ENCODE measurements around the gene RILP. TPM values are rescaled to one million over a fixed set of nuclear protein-coding genes. Genes with fewer than 3 reads are reported as not detected.

The RILP gene
- total and polyA plus RNA-seq, 2 donors (not counting 1 experiment from before 2014, with no cell fraction given) = 7.4 to 12.4 TPM

DNA sequence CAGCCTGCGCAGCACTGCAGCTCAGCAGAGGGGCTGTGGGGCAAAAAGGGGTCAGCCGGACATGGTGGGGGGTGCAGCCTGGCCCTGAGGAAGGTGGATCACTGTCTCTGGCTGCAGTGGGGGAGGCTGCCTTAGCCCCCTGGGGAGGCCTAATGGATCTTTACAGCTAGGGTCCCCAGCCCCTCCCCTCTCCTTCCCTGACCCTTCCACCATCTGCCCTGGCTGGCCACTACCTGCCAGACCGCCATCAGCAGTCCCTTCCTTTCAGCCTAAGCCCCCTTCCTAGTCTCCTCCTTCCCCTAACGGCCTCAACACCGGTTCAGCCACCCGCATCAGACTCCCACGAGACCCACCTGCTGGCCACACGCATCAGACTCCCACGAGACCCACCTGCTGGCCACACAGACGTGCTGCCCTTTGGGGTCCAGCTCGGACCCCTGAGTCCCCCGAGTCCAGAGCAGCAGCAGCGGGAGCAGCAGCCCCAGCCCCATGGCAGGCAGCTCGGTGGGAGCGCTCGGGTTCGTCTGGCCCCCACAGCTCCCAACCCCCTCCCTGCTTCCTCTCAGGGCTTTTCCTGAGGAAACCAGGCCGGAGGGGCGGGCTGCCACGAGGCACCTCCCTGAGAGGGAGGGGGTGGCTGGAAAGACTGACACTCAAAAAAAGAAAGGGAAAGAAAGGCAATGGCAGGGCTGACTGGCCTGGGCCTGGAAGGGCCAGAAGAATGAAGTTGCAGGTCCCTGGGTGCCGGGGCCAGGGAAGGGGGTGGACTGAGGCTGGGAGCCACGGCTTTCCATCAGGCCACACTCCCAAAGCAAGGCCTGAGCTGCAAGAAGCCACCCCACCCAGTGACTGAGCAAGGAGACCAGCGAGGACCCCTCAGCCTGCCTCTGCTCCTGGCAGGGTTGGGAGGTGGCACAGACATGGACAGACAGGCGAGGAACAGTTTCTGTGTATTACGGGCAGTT lies 4.2 kb downstream of the RILP start, which contains the start of gene SCARF1:
Gene SCARF1 (minus strand): TSS at position 526 of the 965 bp plus-strand sequence. CDS start 35 bp downstream, at position 491.
- H3K9ac ChIP-seq (ENCODE audit: insufficient read depth, low read length) = peak within 1 kb of the TSS; percentile 42
- no peak within 1 kb of the TSS for H2AFZ ChIP-seq (ENCODE audit: low read length)
- H3K79me2 ChIP-seq (ENCODE audit: control insufficient read depth, insufficient read depth, low read length) = no peaks in the 10 kb centered on the region
- peak within 1 kb of the TSS; percentile 12 for H3K27ac ChIP-seq (ENCODE audit: insufficient read depth, low read length)
- TF ChIP-seq EZH2 (IDR thresholded peaks at IDR 0.05; ENCODE audit: low read length, missing control alignments) = no peak
- TF ChIP-seq, protein P1, sequence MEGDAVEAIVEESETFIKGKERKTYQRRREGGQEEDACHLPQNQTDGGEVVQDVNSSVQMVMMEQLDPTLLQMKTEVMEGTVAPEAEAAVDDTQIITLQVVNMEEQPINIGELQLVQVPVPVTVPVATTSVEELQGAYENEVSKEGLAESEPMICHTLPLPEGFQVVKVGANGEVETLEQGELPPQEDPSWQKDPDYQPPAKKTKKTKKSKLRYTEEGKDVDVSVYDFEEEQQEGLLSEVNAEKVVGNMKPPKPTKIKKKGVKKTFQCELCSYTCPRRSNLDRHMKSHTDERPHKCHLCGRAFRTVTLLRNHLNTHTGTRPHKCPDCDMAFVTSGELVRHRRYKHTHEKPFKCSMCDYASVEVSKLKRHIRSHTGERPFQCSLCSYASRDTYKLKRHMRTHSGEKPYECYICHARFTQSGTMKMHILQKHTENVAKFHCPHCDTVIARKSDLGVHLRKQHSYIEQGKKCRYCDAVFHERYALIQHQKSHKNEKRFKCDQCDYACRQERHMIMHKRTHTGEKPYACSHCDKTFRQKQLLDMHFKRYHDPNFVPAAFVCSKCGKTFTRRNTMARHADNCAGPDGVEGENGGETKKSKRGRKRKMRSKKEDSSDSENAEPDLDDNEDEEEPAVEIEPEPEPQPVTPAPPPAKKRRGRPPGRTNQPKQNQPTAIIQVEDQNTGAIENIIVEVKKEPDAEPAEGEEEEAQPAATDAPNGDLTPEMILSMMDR (conservative IDR thresholded peaks at IDR 0.05 in 1 of 2, IDR thresholded peaks at IDR 0.05 in 1 of 2; ENCODE audit: low read depth in 1 of 2, low read length in 2 of 2) = no peak
- no peaks in the 10 kb centered on the region for H3K9me3 ChIP-seq (ENCODE audit: control insufficient read depth, insufficient read depth, low read depth, low read length)
- H3K4me3 ChIP-seq (replicated peaks in 1 of 4; ENCODE audit: control extremely low read depth in 1 of 4, insufficient read depth in 1 of 4, low read depth in 3 of 4, low read length in 4 of 4) = no peak within 1 kb of the TSS
- no peak within 1 kb of the TSS for H3K4me2 ChIP-seq (ENCODE audit: extremely low read depth, insufficient read depth, low read length)
- H4K20me1 ChIP-seq (ENCODE audit: control insufficient read depth, extremely low read depth, insufficient read depth, low read length) = no peaks in the 10 kb centered on the region
- peaks cover 25% of the 10 kb centered on the region for H3K4me1 ChIP-seq (ENCODE audit: control insufficient read depth, extremely low read depth, insufficient read depth, low read length)
- no peak for DNase-seq (ENCODE audit: low read depth in 2 of 2)
- H3K27me3 ChIP-seq (ENCODE audit: control insufficient read depth, insufficient read depth, low read length) = no peaks in the 10 kb centered on the region
- H3K36me3 ChIP-seq (ENCODE audit: control insufficient read depth, insufficient read depth, low read length) = no peaks in the 10 kb centered on the region

DNA sequence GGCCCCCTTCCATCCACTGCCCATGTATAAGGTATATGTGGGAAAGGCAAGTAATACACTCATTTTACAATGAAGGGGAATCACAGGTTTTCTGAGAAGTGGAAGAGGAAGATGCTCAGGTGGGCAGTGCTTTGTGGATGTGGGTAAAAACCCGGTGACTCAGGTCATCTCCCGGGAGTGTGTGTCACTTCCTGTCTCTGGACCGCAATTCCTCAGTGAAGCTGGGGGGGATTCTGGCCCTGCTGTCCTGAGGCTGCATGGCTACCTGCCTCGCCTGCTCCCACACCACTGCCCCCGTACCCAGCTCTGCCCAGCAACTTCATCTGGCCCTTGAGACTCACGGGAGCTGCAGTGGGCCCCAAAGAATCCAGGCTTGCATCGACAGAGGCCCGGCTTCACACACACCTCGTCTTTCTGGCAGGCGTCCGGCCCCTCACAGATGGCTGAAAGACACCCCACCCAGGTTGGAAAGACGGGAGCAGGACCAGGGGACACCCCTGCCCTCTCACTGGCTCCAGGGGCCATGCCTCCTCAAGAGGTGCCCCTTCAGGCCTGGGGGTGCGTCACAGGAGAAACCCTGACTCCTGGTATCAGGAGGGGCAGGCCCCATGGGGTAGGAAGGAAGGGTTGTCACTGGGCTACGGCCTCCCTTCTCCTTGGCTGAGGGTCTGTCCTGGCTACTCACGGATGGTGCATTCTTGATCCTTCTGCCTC lies 5.0 kb downstream of the RILP start:
- Histone ChIP-seq H4K20me1 (ENCODE audit: control insufficient read depth, extremely low read depth, insufficient read depth, low read length) (no peaks in the 10 kb centered on the region), H3K9me3 (ENCODE audit: control insufficient read depth, insufficient read depth, low read depth, low read length) (no peaks in the 10 kb centered on the region), H3K36me3 (ENCODE audit: control insufficient read depth, insufficient read depth, low read length) (no peaks in the 10 kb centered on the region), H3K4me2 (ENCODE audit: extremely low read depth, insufficient read depth, low read length) (no peak overlapping the region), H3K9ac (ENCODE audit: insufficient read depth, low read length) (no peak overlapping the region), H3K27me3 (ENCODE audit: control insufficient read depth, insufficient read depth, low read length) (no peaks in the 10 kb centered on the region), H3K79me2 (ENCODE audit: control insufficient read depth, insufficient read depth, low read length) (no peaks in the 10 kb centered on the region), H2AFZ (ENCODE audit: low read length) (no peak overlapping the region), H3K4me3 (replicated peaks in 1 of 4; ENCODE audit: control extremely low read depth in 1 of 4, insufficient read depth in 1 of 4, low read depth in 3 of 4, low read length in 4 of 4) (no peak overlapping the region), H3K27ac (ENCODE audit: insufficient read depth, low read length) (peak overlapping the region; percentile 47), H3K4me1 (ENCODE audit: control insufficient read depth, extremely low read depth, insufficient read depth, low read length) (peaks cover 19% of the 10 kb centered on the region)
- DNase-seq (ENCODE audit: low read depth in 2 of 2) = peak in 1 of 2 donors; percentile 67
- TF ChIP-seq, protein P1 (conservative IDR thresholded peaks at IDR 0.05 in 1 of 2, IDR thresholded peaks at IDR 0.05 in 1 of 2; ENCODE audit: low read depth in 1 of 2, low read length in 2 of 2) = no peak
- TF ChIP-seq EZH2 (IDR thresholded peaks at IDR 0.05; ENCODE audit: low read length, missing control alignments) = no peak

DNA sequence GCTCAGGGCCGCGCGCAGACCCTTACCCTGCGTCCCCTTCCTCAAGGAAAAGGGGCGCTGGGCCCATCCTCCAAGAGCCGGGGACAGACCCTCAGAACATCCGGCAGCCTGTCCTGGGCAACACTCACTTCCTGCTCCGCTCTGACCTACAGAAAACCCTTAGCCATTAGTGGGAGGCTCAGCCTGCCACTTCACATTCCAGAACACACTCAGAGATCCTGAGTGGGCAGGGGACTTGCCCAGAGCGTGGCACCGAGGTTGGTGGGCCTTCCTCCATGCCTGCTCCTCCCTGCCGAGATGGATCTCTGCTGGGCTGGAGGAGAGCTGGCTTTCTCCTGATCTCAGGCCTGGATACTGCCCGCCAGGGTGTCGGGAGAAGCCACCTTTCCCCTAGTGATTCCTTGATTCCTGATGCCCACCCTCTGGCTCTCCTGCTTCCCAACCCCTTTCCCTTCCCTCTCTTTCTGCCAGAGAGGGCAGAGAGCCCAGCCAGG lies 5.6 kb downstream of the RILP start:
- Histone ChIP-seq H3K79me2 (ENCODE audit: control insufficient read depth, insufficient read depth, low read length) (no peaks in the 10 kb centered on the region), H3K4me2 (ENCODE audit: extremely low read depth, insufficient read depth, low read length) (peak overlapping the region; percentile 23), H3K36me3 (ENCODE audit: control insufficient read depth, insufficient read depth, low read length) (no peaks in the 10 kb centered on the region), H3K4me3 (replicated peaks in 1 of 4; ENCODE audit: control extremely low read depth in 1 of 4, insufficient read depth in 1 of 4, low read depth in 3 of 4, low read length in 4 of 4) (peak overlapping the region in 1 of 4 experiments; percentile 42), H3K9me3 (ENCODE audit: control insufficient read depth, insufficient read depth, low read depth, low read length) (no peaks in the 10 kb centered on the region), H3K27me3 (ENCODE audit: control insufficient read depth, insufficient read depth, low read length) (no peaks in the 10 kb centered on the region), H3K4me1 (ENCODE audit: control insufficient read depth, extremely low read depth, insufficient read depth, low read length) (peaks cover 19% of the 10 kb centered on the region), H3K9ac (ENCODE audit: insufficient read depth, low read length) (peak overlapping the region; percentile 7), H3K27ac (ENCODE audit: insufficient read depth, low read length) (peak overlapping the region; percentile 47), H4K20me1 (ENCODE audit: control insufficient read depth, extremely low read depth, insufficient read depth, low read length) (no peaks in the 10 kb centered on the region), H2AFZ (ENCODE audit: low read length) (peak overlapping the region; percentile 21)
- TF ChIP-seq, protein P1 (conservative IDR thresholded peaks at IDR 0.05 in 1 of 2, IDR thresholded peaks at IDR 0.05 in 1 of 2; ENCODE audit: low read depth in 1 of 2, low read length in 2 of 2) = no peak
- TF ChIP-seq EZH2 (IDR thresholded peaks at IDR 0.05; ENCODE audit: low read length, missing control alignments) = no peak
- DNase-seq (ENCODE audit: low read depth in 2 of 2) = peak in 1 of 2 donors; percentile 28
